Keratinocyte (primary cell): Measurements from ENCODE around the gene KLHL2. TPM values are rescaled to one million over a fixed set of nuclear protein-coding genes. Genes with fewer than 3 reads are reported as not detected.

Experiments
- DNase-seq: peaks from one replicate; pipeline ENCODE4 v3.0.0-alpha.2; 2011; ENCODE audit warnings: low read depth, missing footprints, low spot score
- FAIRE-seq: peaks from 2 replicates; lab custom pipeline; 2011; peaks lifted over from hg19 to GRCh38; lab: Jason Lieb, UNC
- H2AFZ ChIP-seq: 2 replicates; pipeline ENCODE4 v1.6.0; 2012; ENCODE audit warnings: low read length, control low read depth, inconsistent platforms; ENCODE audit not compliant: control insufficient read depth
- H3K27ac ChIP-seq: 2 replicates; pipeline ENCODE4 v1.5.1; 2011; ENCODE audit warnings: low read length; ENCODE audit not compliant: control insufficient read depth, insufficient read depth
- H3K27me3 ChIP-seq: 3 replicates; pipeline ENCODE4 v1.6.0; 2011; ENCODE audit warnings: low read length; ENCODE audit not compliant: control insufficient read depth, insufficient read depth; ENCODE audit errors: extremely low read depth
- H3K36me3 ChIP-seq, 2 experiments: 2 replicates in 1 of 2; 3 replicates in 1 of 2; pipeline ENCODE4 v1.5.1; 2011; ENCODE audit warnings: low read length in 2 of 2, mild to moderate bottlenecking in 1 of 2; ENCODE audit not compliant: control insufficient read depth in 2 of 2, insufficient read depth in 2 of 2; ENCODE audit errors: extremely low read depth in 1 of 2
- H3K4me1 ChIP-seq: 3 replicates; pipeline ENCODE4 v1.5.1; 2011; ENCODE audit warnings: low read length; ENCODE audit not compliant: control insufficient read depth, insufficient read depth; ENCODE audit errors: extremely low read depth
- H3K4me2 ChIP-seq: 3 replicates; pipeline ENCODE4 v1.6.0; 2011; ENCODE audit warnings: low read depth, low read length; ENCODE audit not compliant: control insufficient read depth, insufficient read depth; ENCODE audit errors: extremely low read depth
- H3K4me3 ChIP-seq, 3 experiments: fragments of 200-600 bp in 1 of 3; sonication (generic) in 1 of 3; 2 replicates in 2 of 3; 3 replicates in 1 of 3; pipeline ENCODE4 v1.5.1; 2011 to 2016; ENCODE audit warnings: low read length in 3 of 3, mild to moderate bottlenecking in 3 of 3, control low read depth in 2 of 3, inconsistent platforms in 1 of 3, low read depth in 1 of 3, mixed read lengths in 1 of 3, mixed run types in 1 of 3, moderate library complexity in 1 of 3; ENCODE audit not compliant: control insufficient read depth in 2 of 3, insufficient read depth in 2 of 3; ENCODE audit errors: extremely low read depth in 1 of 3
- H3K79me2 ChIP-seq: 2 replicates; pipeline ENCODE4 v1.6.0; 2012; ENCODE audit warnings: low read length; ENCODE audit not compliant: control insufficient read depth, insufficient read depth
- H3K9ac ChIP-seq: 3 replicates; pipeline ENCODE4 v1.6.0; 2011; ENCODE audit warnings: low read length; ENCODE audit not compliant: control insufficient read depth, insufficient read depth; ENCODE audit errors: extremely low read depth
- H3K9me1 ChIP-seq: 3 replicates; pipeline ENCODE4 v1.6.0; 2011; ENCODE audit warnings: low read length; ENCODE audit not compliant: control insufficient read depth, insufficient read depth; ENCODE audit errors: extremely low read depth
- H3K9me3 ChIP-seq: 2 replicates; pipeline ENCODE4 v1.5.1; 2012; ENCODE audit warnings: low read depth, low read length; ENCODE audit not compliant: control insufficient read depth
- H4K20me1 ChIP-seq: 3 replicates; pipeline ENCODE4 v1.6.0; 2011; ENCODE audit warnings: low read length; ENCODE audit not compliant: control insufficient read depth, insufficient read depth; ENCODE audit errors: extremely low read depth
- CTCF ChIP-seq, 3 experiments: IDR thresholded peaks in 1 of 3; conservative IDR thresholded peaks in 1 of 3; optimal IDR thresholded peaks in 1 of 3; 2 replicates in 2 of 3; 3 replicates in 1 of 3; pipeline versions ENCODE3 to v1.5.1; 2011; ENCODE audit warnings: low read length in 3 of 3, mild to moderate bottlenecking in 3 of 3, moderate library complexity in 2 of 3, control low read depth in 1 of 3, inconsistent platforms in 1 of 3; ENCODE audit not compliant: insufficient read depth in 2 of 3; ENCODE audit errors: extremely low read depth in 1 of 3
- EZH2 ChIP-seq: IDR thresholded peaks from one replicate; pipeline ENCODE4 v1.6.1; 2012; ENCODE audit warnings: inconsistent platforms, mild to moderate bottlenecking, low read length, moderate library complexity
- dilution Hi-C: fragments of 300-500 bp; cut with MboI; formaldehyde crosslinking; loops from one replicate; pipeline ENCODE4 v1.7.0; 2020; ENCODE audit warnings: low sequenced_read_pairs; ENCODE audit not compliant: extremely low pct_ligation_motif_present
- polyA plus RNA-seq, 5 experiments: library from polyadenylated mRNA; depleted of rRNA in 3 of 5; stranded (reverse) in 3 of 5; stranded (forward) in 1 of 5; unstranded in 1 of 5; fragments of >200 nt; gene quantifications; 1 replicate in 1 of 5; 2 replicates in 3 of 5; 3 replicates in 1 of 5; pipeline versions ENCODE4 v1.2.1 to v1.2.3, GENCODE V29; 2011 to 2012; ENCODE audit warnings: missing spikeins in 2 of 5, low read depth in 1 of 5, low replicate concordance in 1 of 5

The KLHL2 gene
- polyA plus RNA-seq, 1 donor (not counting 4 experiments of a cell fraction or from before 2014, with no cell fraction given) = 18.5 TPM

GRCh38 chr4:165360041-165360695, 152.8 kb downstream of the KLHL2 start:
- Histone ChIP-seq H3K4me2 (no peak overlapping the region), H4K20me1 (no peaks in the 10 kb centered on the region), H3K9me1 (no peaks in the 10 kb centered on the region), H3K27ac (no peak overlapping the region), H2AFZ (no peak overlapping the region), H3K4me1 (peaks cover 7% of the 10 kb centered on the region), H3K36me3 (no peaks in the 10 kb centered on the region), H3K27me3 (no peaks in the 10 kb centered on the region), H3K9me3 (no peaks in the 10 kb centered on the region), H3K79me2 (no peaks in the 10 kb centered on the region), H3K4me3 (no peak overlapping the region), H3K9ac (no peak overlapping the region)
- FAIRE-seq (no peak), DNase-seq (no peak)
- dilution Hi-C loops = no loop called here
- TF ChIP-seq CTCF (optimal IDR thresholded peaks at IDR 0.05 in 1 of 3, IDR thresholded peaks at IDR 0.05 in 1 of 3, conservative IDR thresholded peaks at IDR 0.05 in 1 of 3; ENCODE audit: extremely low read depth in 1 of 3, insufficient read depth in 2 of 3, low read length in 3 of 3) = no peak
- TF ChIP-seq EZH2 = no peak

- no peaks in the 10 kb centered on the region for H3K36me3 ChIP-seq
Measured at GRCh38 chr4:165360985-165361670, 153.8 kb downstream of the KLHL2 start.

More at GRCh38 chr4:165360985-165361670, 153.8 kb downstream of the KLHL2 start:
- Histone ChIP-seq H3K79me2 (no peaks in the 10 kb centered on the region), H3K9me1 (no peaks in the 10 kb centered on the region), H2AFZ (no peak overlapping the region), H3K9ac (no peak overlapping the region), H3K4me2 (no peak overlapping the region), H3K27ac (no peak overlapping the region), H3K9me3 (no peaks in the 10 kb centered on the region), H3K4me3 (no peak overlapping the region), H3K27me3 (no peaks in the 10 kb centered on the region), H4K20me1 (no peaks in the 10 kb centered on the region), H3K4me1 (peaks cover 7% of the 10 kb centered on the region)
- FAIRE-seq (no peak), DNase-seq (no peak)
- dilution Hi-C loops = no loop called here
- TF ChIP-seq CTCF (optimal IDR thresholded peaks at IDR 0.05 in 1 of 3, IDR thresholded peaks at IDR 0.05 in 1 of 3, conservative IDR thresholded peaks at IDR 0.05 in 1 of 3; ENCODE audit: extremely low read depth in 1 of 3, insufficient read depth in 2 of 3, low read length in 3 of 3) (no peak), EZH2 (no peak)
